MG63 (cell line): ENCODE measurements around the gene GALK1. TPM values are rescaled to one million over a fixed set of nuclear protein-coding genes. Genes with fewer than 3 reads are reported as not detected.
"Not testable (repeated sequence)": the region's sequence is repeated elsewhere in the genome, so short reads cannot be mapped to it uniquely, and the experiment has no call there.

ENCODE experiments used
- DNase-seq: peaks from one replicate; pipeline ENCODE4 v3.0.0-alpha.2; 2020
- H3K27me3 ChIP-seq: fragments of 250-450 bp; sonication (Bioruptor Pico); 2 replicates; pipeline ENCODE4 v1.5.1; 2020; ENCODE audit warnings: mild to moderate bottlenecking, moderate library complexity
- H3K36me3 ChIP-seq: fragments of 250-450 bp; sonication (Bioruptor Pico); 2 replicates; pipeline ENCODE4 v1.5.1; 2020; ENCODE audit warnings: mild to moderate bottlenecking, moderate library complexity
- H3K4me3 ChIP-seq: fragments of 250-450 bp; sonication (Bioruptor Pico); 2 replicates; pipeline ENCODE4 v1.5.1; 2020; ENCODE audit warnings: mild to moderate bottlenecking, moderate library complexity
- H3K9me3 ChIP-seq: fragments of 250-450 bp; sonication (Bioruptor Pico); 2 replicates; pipeline ENCODE4 v1.5.1; 2020; ENCODE audit warnings: mild to moderate bottlenecking, moderate library complexity
- total RNA-seq: library from RNA; depleted of rRNA; stranded (reverse); fragments of >200 nt; shearing (Covaris generic); gene quantifications from 2 replicates; pipeline ENCODE4 v1.2.3, GENCODE V29; 2014; ENCODE audit warnings: low replicate concordance

The GALK1 gene
- total RNA-seq, 1 experiment from 2014 or later = 51.1 TPM

DNA sequence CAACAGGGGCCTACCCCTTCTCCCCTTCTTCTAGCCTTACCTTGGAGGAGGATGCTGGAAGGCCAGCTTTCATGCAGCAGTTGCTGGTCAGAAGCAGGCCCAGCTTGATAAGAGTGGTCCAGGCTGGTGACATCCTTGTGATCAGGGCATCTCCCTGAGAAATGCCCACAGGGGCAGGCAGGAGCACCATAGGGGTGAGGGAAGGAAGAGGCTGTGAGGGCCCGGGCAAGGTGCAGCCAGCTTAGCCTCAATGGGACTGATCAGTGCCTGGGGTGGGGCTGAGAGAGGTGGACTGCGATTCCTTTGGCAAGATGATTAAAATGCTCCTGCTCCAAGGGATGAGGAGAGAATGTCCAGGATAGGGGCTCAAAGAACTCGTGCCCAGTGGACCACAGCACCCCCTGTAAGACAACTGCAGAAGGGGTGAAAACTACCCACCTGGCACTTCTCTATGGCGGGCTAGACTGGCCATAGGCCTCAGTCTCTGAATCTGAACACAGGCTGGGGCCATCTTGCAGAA, 9.5 kb upstream of the GALK1 start:
- Histone ChIP-seq H3K36me3 (peaks cover 46% of the 10 kb centered on the region), H3K27me3 (no peaks in the 10 kb centered on the region), H3K4me3 (no peak overlapping the region), H3K9me3 (no peaks in the 10 kb centered on the region)
- DNase-seq = no peak

DNA sequence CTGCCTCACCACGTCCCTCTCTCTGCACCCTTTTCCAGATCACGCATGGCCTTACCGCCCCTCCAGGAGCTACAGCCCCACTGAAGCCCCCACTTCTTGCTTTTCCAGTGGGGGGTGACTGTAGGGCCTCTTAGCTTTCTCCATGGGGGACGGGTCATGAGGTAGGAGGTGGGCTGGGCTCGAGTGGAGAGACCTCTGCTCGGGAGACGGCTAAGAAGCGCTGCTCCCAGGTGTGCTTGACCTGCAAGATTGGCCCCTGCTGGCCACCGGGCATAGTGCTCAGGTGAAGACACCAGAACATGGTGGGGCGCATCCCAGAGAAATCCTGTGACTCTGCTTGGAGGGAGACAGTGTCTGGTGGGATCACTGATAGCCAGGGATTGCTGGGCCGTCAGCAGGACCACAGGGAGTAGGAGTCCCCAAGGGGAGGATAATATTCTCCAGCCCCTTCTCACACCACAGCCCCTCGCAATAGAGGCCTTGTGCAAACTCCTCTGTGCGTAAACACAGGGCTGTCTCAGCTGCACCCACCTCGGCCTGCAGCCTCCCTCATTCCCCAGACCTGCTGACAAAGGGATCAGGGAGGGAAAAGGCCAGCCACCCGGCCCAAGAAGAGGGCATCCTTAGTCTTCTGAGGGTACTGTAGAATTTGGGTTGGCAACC, 8.9 kb upstream of the GALK1 start:
- Histone ChIP-seq H3K9me3 (no peaks in the 10 kb centered on the region), H3K4me3 (no peak overlapping the region), H3K36me3 (peaks cover 44% of the 10 kb centered on the region), H3K27me3 (no peaks in the 10 kb centered on the region)
- DNase-seq = no peak

GRCh38 chr17:75773121-75773807, 8.3 kb upstream of the GALK1 start:
- Histone ChIP-seq H3K36me3 (peaks cover 38% of the 10 kb centered on the region), H3K27me3 (no peaks in the 10 kb centered on the region), H3K4me3 (no peak overlapping the region), H3K9me3 (no peaks in the 10 kb centered on the region)
- DNase-seq = no peak

DNA sequence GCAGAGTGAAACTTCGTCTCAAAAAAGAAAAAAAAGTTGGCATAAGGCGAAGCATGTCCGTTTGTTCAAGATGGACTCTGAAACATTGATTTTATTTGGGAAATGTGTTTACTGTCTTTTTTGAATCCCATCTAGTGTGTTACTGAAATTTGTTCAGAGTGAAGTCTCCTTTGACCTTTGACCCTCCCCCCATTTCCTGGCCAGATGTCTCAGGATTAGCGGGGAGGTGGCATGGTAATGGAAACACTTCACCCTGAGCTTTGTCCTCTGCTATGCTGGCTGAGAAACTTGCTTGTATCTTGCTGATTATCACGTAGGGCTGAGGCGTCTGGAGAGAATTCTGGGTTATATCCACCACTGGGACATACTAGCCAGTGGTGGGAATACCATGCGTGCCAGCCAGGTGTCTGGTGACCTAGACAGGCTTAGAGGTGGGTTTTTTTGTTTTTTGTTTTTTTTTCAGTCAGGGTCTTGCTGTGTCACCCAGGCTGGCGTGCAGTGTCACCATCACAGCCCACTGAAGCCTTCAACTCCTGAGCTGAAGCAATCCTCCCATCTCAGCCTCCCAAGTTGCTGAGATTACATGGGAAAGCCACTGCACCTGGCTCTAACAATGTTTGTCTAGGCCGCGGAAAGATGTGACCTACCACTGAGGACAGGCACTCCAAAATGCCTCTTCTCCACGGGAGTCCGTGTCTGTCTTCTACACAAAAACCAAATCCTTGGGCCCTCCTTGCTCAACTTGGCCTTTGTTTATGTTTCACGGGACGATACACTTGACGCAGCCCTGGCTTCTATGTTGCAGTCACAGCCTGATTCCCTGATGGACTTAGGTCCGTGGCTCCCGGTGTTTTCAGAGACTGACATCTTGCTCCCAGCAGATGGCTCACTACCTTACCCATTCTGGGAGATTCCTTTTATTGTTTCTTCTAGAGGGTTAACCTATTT, 6.6 kb upstream of the GALK1 start:
- H3K9me3 ChIP-seq = no peaks in the 10 kb centered on the region
- H3K36me3 ChIP-seq = peaks cover 21% of the 10 kb centered on the region

DNA sequence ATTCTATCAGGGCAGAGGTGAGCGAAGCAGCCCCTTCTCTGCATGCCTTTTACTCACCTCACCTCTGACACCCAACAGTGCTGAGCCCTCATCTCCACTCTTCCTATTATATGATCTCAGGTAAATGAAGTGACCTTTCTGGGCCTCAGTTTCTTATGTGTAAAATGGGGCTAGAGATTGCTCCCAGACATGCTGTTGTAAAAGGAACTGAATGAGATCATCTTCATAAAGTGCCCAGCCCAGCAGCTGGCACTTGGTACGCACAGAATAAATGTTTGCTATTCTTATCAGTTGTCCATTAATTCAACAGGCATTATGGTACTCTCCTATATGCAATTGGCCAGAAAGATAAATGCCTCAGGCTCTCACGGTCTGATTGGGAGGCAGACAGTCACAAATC, 4.5 kb upstream of the GALK1 start:
- DNase-seq = no peak

More for the DNA sequence above, 6.6 kb upstream of the GALK1 start:
- DNase-seq = no peak
- H3K4me3 ChIP-seq = no peak overlapping the region
- no peaks in the 10 kb centered on the region for H3K27me3 ChIP-seq

GRCh38 chr17:75767881-75768280, 2.9 kb upstream of the GALK1 start:
- H3K9me3 ChIP-seq = no peaks in the 10 kb centered on the region
- no peak for DNase-seq
- no peaks in the 10 kb centered on the region for H3K27me3 ChIP-seq
- H3K36me3 ChIP-seq = 0 out of 2 replicates have a peak, but pooled peaks cover 4% of the 10 kb centered on the region
- H3K4me3 ChIP-seq = no peak overlapping the region

More for the DNA sequence above, 4.5 kb upstream of the GALK1 start:
- Histone ChIP-seq H3K27me3 (no peaks in the 10 kb centered on the region), H3K4me3 (no peak overlapping the region), H3K9me3 (no peaks in the 10 kb centered on the region), H3K36me3 (peaks cover 3% of the 10 kb centered on the region; the same call in 1 of the 2 replicates)

DNA sequence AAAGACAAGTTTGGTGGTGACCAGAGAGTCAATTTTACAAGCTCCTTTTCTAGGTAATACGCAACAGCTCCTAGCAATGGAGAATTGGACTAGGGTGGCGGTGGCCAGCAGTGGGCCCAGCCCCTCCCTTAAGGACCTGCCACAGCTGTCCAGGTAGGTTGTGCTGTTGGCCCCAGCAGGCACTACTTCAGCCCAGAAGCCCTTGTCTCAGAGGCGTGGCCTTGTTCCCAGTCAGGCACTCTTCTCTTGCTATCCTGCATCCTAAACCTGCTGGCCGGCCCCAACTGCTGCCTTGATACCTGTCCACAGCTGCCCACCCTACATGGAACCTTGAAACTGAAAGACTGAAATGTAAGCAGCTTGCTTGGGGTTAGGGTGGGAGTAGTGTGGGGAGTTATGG, 989 bp upstream of the GALK1 start:
- Histone ChIP-seq H3K4me3 (no peak overlapping the region), H3K36me3 (0 out of 2 replicates have a peak, but pooled peaks cover 4% of the 10 kb centered on the region), H3K9me3 (no peaks in the 10 kb centered on the region), H3K27me3 (no peaks in the 10 kb centered on the region)
- no peak for DNase-seq

DNA sequence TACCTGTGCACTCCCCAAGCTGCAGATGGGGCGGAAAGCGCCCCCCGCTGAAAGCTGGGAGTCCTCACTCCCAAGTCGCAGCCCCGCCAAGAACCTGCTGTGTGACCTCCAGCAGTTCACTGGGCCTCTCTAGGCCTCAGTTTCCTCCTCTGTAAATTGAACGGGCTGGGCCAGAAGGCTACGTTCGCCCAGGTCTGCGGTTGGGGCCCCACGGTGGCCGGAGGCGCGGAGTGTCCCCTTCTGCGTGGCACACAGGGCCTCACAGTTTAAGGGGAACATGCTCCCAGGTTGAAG, 628 bp downstream of the GALK1 start:
- Histone ChIP-seq H3K4me3 (peak overlapping the region; percentile 69), H3K36me3 (0 out of 2 replicates have a peak, but pooled peaks cover 4% of the 10 kb centered on the region), H3K9me3 (no peaks in the 10 kb centered on the region), H3K27me3 (no peaks in the 10 kb centered on the region)
- DNase-seq = no peak

GRCh38 chr17:75763613-75764416, 1.2 kb downstream of the GALK1 start:
- Histone ChIP-seq H3K36me3 (0 out of 2 replicates have a peak, but pooled peaks cover 4% of the 10 kb centered on the region), H3K27me3 (no peaks in the 10 kb centered on the region), H3K9me3 (no peaks in the 10 kb centered on the region), H3K4me3 (peak overlapping the region; percentile 69)
- DNase-seq = no peak

DNA sequence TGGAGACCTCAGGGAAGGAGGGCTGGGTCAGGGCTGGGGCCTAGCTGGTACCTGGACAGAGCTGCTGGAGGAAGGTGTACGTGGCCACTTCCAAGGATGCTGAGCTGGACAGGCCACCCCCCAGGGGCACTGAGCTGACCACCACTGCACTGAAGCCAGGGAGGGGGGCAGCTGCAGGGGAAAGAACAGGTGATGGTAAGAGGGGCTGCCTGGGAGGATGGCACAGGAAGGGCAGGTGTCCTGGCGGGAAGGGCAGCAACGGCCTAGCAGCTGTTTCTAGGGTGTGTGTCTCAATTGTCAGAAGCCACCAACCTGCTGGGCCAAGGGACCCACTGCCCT, 1.8 kb downstream of the GALK1 start:
- H3K27me3 ChIP-seq = no peaks in the 10 kb centered on the region
- H3K4me3 ChIP-seq = no peak overlapping the region
- H3K36me3 ChIP-seq = 0 out of 2 replicates have a peak, but pooled peaks cover 4% of the 10 kb centered on the region
- no peaks in the 10 kb centered on the region for H3K9me3 ChIP-seq
- DNase-seq = no peak

- no peak for DNase-seq
- Histone ChIP-seq H3K27me3 (no peaks in the 10 kb centered on the region), H3K4me3 (no peak overlapping the region), H3K9me3 (no peaks in the 10 kb centered on the region), H3K36me3 (0 out of 2 replicates have a peak, but pooled peaks cover 4% of the 10 kb centered on the region)
Observed at GRCh38 chr17:75762513-75763268, 2.3 kb downstream of the GALK1 start.

DNA sequence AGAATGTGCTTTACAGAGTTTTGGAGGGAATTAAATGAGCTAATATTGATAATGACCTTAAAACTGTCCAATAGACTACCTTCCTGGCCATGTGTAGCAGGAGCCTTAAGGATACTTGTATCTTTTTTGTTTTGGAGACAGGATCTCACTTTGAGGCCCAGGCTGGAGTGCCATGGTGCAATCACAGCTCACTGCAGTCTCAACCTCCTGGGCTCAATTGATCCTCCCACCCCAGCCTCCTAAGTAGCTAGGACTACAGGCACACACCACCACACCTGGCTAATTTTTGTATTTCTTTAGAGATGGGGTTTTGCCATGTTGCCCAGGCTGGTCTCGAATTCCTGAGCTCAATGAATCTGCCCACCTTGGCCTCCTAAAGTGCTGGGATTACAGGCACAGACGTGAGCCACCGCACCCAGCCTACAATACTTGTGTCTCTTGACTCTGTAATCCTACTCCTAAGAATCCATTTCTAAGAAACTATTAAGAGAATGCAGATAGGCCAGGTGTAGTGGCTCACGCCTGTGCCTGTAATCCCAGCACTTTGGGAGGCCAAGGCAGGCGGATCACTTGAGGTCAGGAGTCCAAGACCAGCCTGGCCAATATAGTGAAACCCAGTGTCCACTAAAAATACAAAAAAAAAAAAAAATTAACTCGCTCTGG, 4.9 kb downstream of the GALK1 start:
- not testable (repeated sequence) for H3K9me3 ChIP-seq, H3K36me3 ChIP-seq, H3K4me3 ChIP-seq, DNase-seq, H3K27me3 ChIP-seq

DNA sequence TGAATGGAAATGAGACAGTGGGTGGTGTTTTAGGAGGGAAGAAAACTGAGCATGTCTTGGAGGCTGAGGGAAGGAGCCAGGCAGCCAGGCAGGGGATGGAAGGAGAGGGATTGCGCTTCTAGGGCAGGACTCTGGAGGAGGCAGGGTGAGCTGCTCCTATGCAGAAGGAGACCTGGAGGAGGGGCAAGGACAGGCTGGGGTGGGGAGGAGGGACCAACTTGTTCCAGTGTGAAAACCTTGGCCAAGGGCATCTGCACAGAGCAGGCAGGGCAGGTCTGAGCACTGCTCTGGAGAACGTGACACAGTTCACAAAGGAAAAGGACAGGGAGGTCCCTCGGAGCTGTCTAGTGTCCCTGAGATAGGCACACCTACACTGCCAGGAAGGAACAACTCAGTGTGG, 5.5 kb downstream of the GALK1 start:
- DNase-seq = no peak
- Histone ChIP-seq H3K36me3 (0 out of 2 replicates have a peak, but pooled peaks cover 4% of the 10 kb centered on the region), H3K27me3 (no peaks in the 10 kb centered on the region), H3K4me3 (no peak overlapping the region), H3K9me3 (no peaks in the 10 kb centered on the region)

- DNase-seq = no peak
- Histone ChIP-seq H3K27me3 (no peaks in the 10 kb centered on the region), H3K36me3 (0 out of 2 replicates have a peak, but pooled peaks cover 3% of the 10 kb centered on the region), H3K9me3 (no peaks in the 10 kb centered on the region), H3K4me3 (no peak overlapping the region)
Observed at GRCh38 chr17:75758131-75758905, 6.7 kb downstream of the GALK1 start.
